Fibroblast of villous mesenchyme (primary cell): ENCODE data around the gene LMF1. TPM values are rescaled to one million over a fixed set of nuclear protein-coding genes. Genes with fewer than 3 reads are reported as not detected.

Experiments used
- DNase-seq: peaks from one replicate; pipeline ENCODE4 v3.0.0-alpha.2; 2010; ENCODE audit warnings: low read depth
- H3K4me3 ChIP-seq: 2 replicates; pipeline ENCODE4 v1.5.1; 2011; ENCODE audit warnings: low read depth, mild to moderate bottlenecking, low read length
- total RNA-seq: library from RNA; depleted of rRNA; stranded (reverse); fragments of >200 nt; gene quantifications from 2 replicates; pipeline ENCODE4 v1.2.3, GENCODE V29; 2012
- TF ChIP-seq, protein P1 (sequence below): IDR thresholded peaks from 2 replicates; pipeline ENCODE4 v1.5.1; 2012; ENCODE audit warnings: low read depth, mild to moderate bottlenecking, low read length; ENCODE audit not compliant: insufficient read depth

Gene LMF1
- total RNA-seq, 1 donor: 13.0 TPM

DNA sequence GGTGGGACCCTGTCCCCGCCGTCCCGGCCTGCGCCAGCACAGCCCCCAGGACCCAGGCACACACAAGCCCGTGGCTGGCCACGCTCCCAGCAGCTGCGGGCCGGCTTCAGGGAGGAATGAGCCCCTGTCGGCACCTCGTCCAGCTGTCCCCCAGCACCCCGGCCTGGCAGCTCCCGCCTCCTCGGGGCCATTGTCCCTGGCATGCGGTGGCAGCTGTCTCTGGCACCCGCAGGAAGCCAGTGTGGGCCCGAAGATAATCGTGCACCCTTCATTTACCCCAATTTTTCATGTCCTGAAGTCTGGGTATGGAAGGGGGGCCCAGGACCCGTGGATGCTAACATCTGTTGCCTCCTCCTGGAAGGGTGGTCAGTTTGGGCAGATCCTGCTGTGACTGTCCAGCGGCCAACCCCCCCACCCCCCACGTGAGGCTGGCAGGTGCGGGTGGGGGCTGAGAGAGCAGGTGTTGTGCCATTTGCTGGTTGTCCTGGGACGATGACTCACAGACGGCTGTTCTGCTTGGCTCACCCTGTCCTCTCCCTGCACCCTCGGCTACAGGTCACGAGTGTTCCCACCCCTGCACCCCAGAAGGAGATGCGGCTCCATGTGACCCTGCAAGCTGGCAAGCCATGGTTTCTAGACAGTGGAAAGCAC is 4.0 kb upstream of the LMF1 start:
- no peak for DNase-seq
- H3K4me3 ChIP-seq: no peak overlapping the region
- TF ChIP-seq, protein P1, sequence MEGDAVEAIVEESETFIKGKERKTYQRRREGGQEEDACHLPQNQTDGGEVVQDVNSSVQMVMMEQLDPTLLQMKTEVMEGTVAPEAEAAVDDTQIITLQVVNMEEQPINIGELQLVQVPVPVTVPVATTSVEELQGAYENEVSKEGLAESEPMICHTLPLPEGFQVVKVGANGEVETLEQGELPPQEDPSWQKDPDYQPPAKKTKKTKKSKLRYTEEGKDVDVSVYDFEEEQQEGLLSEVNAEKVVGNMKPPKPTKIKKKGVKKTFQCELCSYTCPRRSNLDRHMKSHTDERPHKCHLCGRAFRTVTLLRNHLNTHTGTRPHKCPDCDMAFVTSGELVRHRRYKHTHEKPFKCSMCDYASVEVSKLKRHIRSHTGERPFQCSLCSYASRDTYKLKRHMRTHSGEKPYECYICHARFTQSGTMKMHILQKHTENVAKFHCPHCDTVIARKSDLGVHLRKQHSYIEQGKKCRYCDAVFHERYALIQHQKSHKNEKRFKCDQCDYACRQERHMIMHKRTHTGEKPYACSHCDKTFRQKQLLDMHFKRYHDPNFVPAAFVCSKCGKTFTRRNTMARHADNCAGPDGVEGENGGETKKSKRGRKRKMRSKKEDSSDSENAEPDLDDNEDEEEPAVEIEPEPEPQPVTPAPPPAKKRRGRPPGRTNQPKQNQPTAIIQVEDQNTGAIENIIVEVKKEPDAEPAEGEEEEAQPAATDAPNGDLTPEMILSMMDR: no peak

DNA sequence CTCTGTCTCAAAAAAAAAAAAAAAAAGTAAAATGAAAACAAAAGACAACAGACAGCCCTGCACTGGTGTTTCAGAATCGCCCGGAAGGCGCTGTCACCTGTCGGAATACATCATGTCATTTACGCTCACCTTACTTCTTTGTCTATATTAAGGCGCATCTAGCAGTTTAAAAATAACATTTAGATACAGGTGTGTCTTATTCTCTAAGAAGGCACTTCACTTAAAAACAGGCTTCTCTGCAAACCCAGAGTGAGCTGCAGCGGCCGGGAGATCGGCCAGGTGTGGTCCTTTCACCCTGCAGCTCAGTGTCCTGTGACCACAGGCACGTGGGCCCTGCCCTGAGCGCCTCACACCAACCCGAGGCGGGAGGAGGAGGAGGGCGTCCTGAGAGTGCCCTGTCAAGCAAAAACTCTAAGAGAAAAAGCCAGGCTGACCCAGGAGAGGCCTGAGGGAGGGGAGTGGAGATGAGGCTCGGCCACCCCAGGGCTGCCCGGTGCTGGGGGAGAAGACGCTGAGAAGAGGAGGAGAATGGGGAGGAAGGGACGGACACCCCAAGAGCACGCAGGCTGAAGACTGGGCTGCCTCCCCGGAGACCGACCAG is 3.3 kb upstream of the LMF1 start:
- TF ChIP-seq, protein P1: no peak
- no peak for DNase-seq
- H3K4me3 ChIP-seq: no peak overlapping the region

DNA sequence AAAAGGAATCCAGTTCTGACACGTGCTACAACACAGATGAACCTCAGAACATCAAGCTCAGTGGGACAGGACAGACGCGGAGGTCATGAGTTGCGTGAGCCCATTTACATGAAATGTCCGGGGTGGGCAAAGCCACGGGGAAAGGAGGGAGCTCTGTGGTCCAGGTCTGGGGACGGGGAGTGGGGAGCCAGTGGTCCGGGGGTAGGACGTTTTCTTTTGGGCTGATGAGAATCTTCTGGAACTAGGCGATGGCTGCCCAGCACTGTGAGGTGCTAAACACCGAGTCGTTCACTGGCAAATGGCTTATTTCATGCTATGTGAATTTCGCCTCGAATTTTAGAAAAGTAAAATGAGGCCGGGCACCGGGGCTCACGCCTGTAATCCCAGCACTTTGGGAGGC is 2.6 kb upstream of the LMF1 start:
- TF ChIP-seq, protein P1: no peak
- DNase-seq: no peak
- no peak overlapping the region for H3K4me3 ChIP-seq

DNA sequence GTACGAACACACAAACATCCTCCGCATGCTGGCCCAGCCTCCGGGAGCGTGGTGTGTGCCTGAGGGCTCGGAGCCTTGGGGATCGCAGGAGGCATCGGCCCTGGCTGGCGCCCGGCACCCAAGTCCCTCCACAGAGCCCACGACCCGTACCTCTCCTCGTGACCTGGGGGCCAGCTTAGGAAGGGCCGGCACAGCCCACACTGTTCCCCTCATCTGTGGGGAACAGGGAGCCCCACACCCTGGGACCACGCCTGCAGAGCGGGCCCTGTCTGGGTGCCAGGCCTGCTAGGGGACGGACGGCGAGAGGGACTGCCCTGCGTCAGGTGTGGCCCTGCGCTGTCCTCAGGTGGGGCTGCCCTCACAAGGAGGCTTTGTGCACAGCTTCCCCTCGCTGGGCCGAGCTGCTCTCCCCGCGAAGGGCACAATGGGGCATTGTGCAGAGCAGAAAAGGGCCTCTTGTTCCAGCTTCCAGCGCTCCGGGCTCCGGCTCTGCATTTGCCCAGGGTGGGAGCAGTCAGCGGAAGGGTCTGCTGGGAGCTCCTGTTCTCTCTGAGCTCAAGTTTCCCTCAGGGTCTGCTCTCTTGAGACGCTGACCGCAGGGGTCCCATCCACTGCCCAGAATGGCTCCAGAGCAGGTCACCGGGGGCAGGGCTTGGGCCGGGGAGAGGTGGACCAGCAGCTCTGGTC is 1.7 kb upstream of the LMF1 start:
- H3K4me3 ChIP-seq: no peak overlapping the region
- TF ChIP-seq, protein P1: no peak
- DNase-seq: no peak

DNA sequence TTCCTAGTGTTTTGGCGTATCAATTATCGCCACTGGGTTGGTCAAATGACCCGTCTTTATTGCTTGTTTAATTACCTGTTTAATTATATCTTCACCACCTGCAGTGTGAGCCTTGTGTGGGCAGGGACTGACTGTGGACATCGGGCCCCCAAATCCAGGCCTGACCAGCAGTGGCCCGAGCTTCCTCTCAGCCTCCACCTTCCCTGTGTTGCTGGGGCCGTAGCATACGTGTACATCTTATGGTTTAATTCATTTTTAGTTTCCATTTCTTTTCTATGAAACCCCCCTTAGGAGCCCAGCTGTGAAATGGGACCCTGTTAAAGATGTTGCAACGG is 1.2 kb upstream of the LMF1 start:
- no peak overlapping the region for H3K4me3 ChIP-seq
- DNase-seq: no peak
- TF ChIP-seq, protein P1: no peak

DNA sequence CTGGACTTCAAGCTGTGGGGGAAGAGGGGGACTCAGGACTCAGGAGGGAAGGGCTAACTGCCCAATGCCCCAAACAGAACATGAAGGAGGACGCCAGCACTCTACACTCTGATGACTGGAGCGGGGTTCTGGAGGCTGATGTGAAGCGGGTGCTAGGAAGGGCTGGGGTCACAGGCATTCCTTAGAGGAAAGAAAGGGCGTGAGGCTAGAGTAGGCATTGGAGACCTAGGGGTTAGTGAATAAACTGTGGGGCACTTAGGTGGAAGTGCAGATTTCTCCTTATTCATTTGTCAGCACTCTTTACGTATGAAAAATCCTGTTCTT is 760 bp upstream of the LMF1 start:
- TF ChIP-seq, protein P1: no peak
- no peak for DNase-seq
- no peak overlapping the region for H3K4me3 ChIP-seq

DNA sequence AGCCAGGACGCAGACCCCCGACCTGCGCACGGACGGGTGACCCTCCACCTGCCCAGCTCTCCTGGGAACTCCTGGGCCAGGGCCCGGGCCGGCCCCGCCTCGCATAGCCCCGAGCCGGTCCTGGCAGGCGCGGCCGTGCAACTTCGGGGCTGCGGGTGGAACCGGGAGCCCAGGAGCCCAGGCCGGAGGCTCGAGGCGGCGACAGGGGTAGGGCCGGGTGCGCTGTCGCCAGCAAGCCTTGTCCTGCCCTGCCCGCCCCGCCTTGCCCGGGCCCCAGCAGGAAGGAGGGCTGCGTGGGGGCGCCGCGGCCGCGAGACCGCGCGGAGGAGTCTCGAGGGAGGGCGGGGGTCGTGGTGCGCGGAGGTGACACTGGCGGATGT is 408 bp downstream of the LMF1 start:
- no peak for DNase-seq
- TF ChIP-seq, protein P1: no peak
- peak overlapping the region; percentile 76 for H3K4me3 ChIP-seq
